ENCODE data around the gene UNC93B1. TPM values are rescaled to one million over a fixed set of nuclear protein-coding genes. Genes with fewer than 3 reads are reported as not detected.
A peak's percentile ranks its signal among the peaks of the same experiment; 100 is the strongest.

Gene UNC93B1
- total and polyA plus RNA-seq, 2 of the 13 experiments (the other 11 are each of a cell fraction or from before 2014, with no cell fraction given): 8.8 to 18.9 TPM

- TF ChIP-seq ELF1 (CRISPR knock-in tag; IDR thresholded peaks at IDR 0.05) (0 out of 2 replicates have a peak, but pooled peaks have one; percentile 25), ZNF251 (CRISPR knock-in tag; IDR thresholded peaks at IDR 0.05) (no peak), SRY (CRISPR knock-in tag; IDR thresholded peaks at IDR 0.05) (peak; percentile 27; the same call in 1 of the 2 replicates), ZNF879 (CRISPR knock-in tag; IDR thresholded peaks at IDR 0.05) (0 out of 2 replicates have a peak, but pooled peaks have one; percentile 17), EP300 (IDR thresholded peaks at IDR 0.05; ENCODE audit: low read depth in 2 of 2, low read length in 2 of 2) (no peak), EP300 (CRISPR knock-in tag; IDR thresholded peaks at IDR 0.05; ENCODE audit: borderline replicate concordance) (no peak), CREM (IDR thresholded peaks at IDR 0.05) (0 out of 2 replicates have a peak, but pooled peaks have one; percentile 30), CREM (CRISPR knock-in tag; IDR thresholded peaks at IDR 0.05) (no peak), ZNF687 (CRISPR knock-in tag; IDR thresholded peaks at IDR 0.05) (peak; percentile 97), RFXAP (CRISPR knock-in tag; IDR thresholded peaks at IDR 0.05; ENCODE audit: borderline replicate concordance) (0 out of 2 replicates have a peak, but pooled peaks have one; percentile 27), DZIP1 (CRISPR knock-in tag; IDR thresholded peaks at IDR 0.05) (0 out of 2 replicates have a peak, but pooled peaks have one; percentile 41), SIX4 (CRISPR knock-in tag; IDR thresholded peaks at IDR 0.05) (peak; percentile 26; the same call in 1 of the 2 replicates), SP5 (CRISPR knock-in tag; IDR thresholded peaks at IDR 0.05; ENCODE audit: borderline replicate concordance, low read depth) (0 out of 2 replicates have a peak, but pooled peaks have one; percentile 46), BRCA1 (CRISPR knock-in tag; IDR thresholded peaks at IDR 0.05) (0 out of 2 replicates have a peak, but pooled peaks have one; percentile 21), SAP130 (CRISPR knock-in tag; IDR thresholded peaks at IDR 0.05; ENCODE audit: low read depth) (peak; percentile 34), BORCS8-MEF2B (CRISPR knock-in tag; IDR thresholded peaks at IDR 0.05) (peak; percentile 44; the same call in 1 of the 2 replicates), ERF (CRISPR knock-in tag; IDR thresholded peaks at IDR 0.05) (peak; percentile 31; the same call in 1 of the 2 replicates), TOPORS (CRISPR knock-in tag; IDR thresholded peaks at IDR 0.05) (peak; percentile 19; the same call in 1 of the 2 replicates), ZNF670 (CRISPR knock-in tag; IDR thresholded peaks at IDR 0.05; ENCODE audit: borderline replicate concordance) (no peak), ZBTB7A (CRISPR knock-in tag; IDR thresholded peaks at IDR 0.05) (peak; percentile 44), ZBTB25 (CRISPR knock-in tag; IDR thresholded peaks at IDR 0.05) (peak; percentile 32; the same call in 1 of the 2 replicates), SATB2 (CRISPR knock-in tag; IDR thresholded peaks at IDR 0.05) (0 out of 2 replicates have a peak, but pooled peaks have one; percentile 69)
These were observed 6.5 kb upstream of the UNC93B1 start, which contains the start of gene ALDH3B1 (continued) for GRCh38 chr11:68010090-68011041.
